ENCODE measurements around the gene SMAD3.

The SMAD3 gene

GRCh38 chr15:67192185-67192820 lies 126.9 kb downstream of the SMAD3 start:
- DNase-seq: no peak

- DNase-seq: no peak
Observed at GRCh38 chr15:67193223-67193990, 128.0 kb downstream of the SMAD3 start.

- no peak for DNase-seq
Observed at GRCh38 chr15:67194171-67195114, 129.0 kb downstream of the SMAD3 start.

GRCh38 chr15:67195305-67195704 lies 129.9 kb downstream of the SMAD3 start:
- DNase-seq: no peak

- no peak for DNase-seq
Observed at GRCh38 chr15:67196222-67196621, 130.8 kb downstream of the SMAD3 start.

- DNase-seq: no peak
Observed at GRCh38 chr15:67196672-67197363, 131.4 kb downstream of the SMAD3 start.

- DNase-seq: no peak
Observed at GRCh38 chr15:67197364-67197695, 131.9 kb downstream of the SMAD3 start.

- DNase-seq: no peak
Observed at GRCh38 chr15:67198157-67198754, 132.9 kb downstream of the SMAD3 start.

- DNase-seq: no peak
Observed at GRCh38 chr15:67199391-67199790, 134.0 kb downstream of the SMAD3 start.

GRCh38 chr15:67199881-67200763 lies 134.7 kb downstream of the SMAD3 start:
- no peak for DNase-seq

GRCh38 chr15:67201136-67201535 lies 135.7 kb downstream of the SMAD3 start:
- DNase-seq: no peak

GRCh38 chr15:67202091-67202490 lies 136.7 kb downstream of the SMAD3 start:
- DNase-seq: no peak

GRCh38 chr15:67202991-67203390 lies 137.6 kb downstream of the SMAD3 start:
- DNase-seq: no peak

- DNase-seq: no peak
Observed at GRCh38 chr15:67207555-67208207, 142.3 kb downstream of the SMAD3 start.

GRCh38 chr15:67208396-67208795 lies 143.0 kb downstream of the SMAD3 start:
- DNase-seq: no peak

GRCh38 chr15:67210555-67211168 lies 145.3 kb downstream of the SMAD3 start:
- DNase-seq: no peak

- DNase-seq: no peak
Observed at GRCh38 chr15:67212684-67213367, 147.4 kb downstream of the SMAD3 start.

- DNase-seq: no peak
Observed at GRCh38 chr15:67215102-67215501, 149.7 kb downstream of the SMAD3 start.

Data from anterior cingulate cortex (tissue), 58 donors.